Ecto neural progenitor cell (in vitro differentiated cells): ENCODE measurements around the gene KLHL22.
A peak's percentile ranks its signal among the peaks of the same experiment; 100 is the strongest.
"Not testable (repeated sequence)": the region's sequence is repeated elsewhere in the genome, so short reads cannot be mapped to it uniquely, and the experiment has no call there.

Experiments used
- DNase-seq: peaks from one replicate; pipeline ENCODE4 v3.0.0-alpha.2; 2018; ENCODE audit warnings: low spot score

KLHL22 gene

DNA sequence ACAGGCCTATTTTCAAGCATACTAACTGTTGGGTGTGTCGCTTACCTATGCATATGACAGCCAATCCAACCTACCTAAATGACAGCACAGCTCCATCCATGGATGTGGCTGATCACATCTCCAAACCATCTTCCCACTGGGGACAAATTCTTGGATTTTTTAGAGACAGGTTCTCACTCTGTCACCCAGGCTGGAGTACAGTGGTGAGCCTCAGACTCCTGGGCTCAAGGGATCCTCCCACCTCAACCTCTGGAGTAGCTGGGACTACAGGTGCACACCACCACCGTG, 76.0 kb downstream of the KLHL22 start:
- no peak for DNase-seq

DNA sequence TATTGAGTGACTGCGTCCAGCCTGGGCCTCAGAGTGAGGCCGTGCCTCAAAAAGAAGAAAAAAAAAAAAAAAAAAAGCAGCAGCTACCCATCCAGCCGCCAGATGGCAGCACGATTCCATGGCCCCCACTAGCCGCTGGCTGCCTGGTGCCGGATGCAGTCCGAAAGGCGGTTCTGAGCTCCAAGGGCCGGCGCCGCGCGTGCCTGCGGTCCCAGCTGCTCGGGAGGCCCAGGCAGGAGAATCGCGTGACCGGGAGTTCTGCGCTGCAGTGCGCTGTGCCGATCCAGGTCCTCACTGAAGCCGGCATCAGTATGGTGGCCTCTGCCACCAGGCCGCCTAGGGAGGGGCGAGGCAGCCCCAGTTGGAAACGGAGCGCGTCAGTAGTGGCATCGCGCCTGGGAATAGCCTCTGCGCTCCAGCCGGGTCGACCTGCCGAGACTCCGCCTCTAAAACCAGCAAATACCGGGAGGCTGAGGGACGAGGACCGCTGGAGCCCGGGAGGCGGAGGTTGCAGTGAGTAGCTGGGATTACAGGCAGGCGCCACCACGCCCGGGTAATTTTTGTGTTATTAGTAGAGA, 77.3 kb downstream of the KLHL22 start:
- peak; percentile 86 for DNase-seq

DNA sequence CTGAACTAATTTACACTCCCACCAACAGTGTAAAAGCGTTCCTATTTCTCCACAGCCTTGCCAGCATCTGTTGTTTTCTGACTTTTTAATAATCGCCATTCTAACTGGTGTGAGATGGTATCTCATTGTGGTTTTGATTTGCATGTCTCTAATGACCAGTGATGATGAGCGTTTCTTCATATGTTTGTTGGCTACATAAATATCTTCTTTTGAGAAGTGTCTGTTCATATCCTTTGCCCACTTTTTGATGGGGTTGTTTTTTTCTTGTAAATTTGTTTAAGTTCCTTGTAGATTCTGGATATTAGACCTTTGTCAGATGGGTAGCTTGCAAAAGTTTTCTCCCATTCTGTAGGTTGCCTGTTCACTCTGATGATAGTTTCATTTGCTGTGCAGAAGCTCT, 79.9 kb downstream of the KLHL22 start:
- not testable (repeated sequence) for DNase-seq

DNA sequence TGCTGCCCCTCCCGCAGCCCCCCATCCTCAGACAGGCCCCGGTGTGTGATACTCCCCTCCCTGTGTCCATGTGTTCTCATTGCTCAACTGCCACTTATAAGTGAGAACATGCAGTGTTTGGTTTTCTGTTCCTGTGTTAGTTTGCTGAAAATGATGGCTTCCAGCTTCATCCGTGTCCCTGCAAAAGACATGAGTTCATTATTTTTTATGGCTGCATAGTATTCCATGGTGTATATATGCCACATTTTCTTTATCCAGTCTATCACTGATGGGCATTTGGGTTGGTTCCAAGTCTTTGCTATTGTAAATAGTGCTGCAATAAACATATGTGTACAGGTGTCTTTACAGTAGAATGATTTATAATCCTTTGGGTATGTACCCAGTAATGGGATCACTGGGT, 80.4 kb downstream of the KLHL22 start:
- not testable (repeated sequence) for DNase-seq

DNA sequence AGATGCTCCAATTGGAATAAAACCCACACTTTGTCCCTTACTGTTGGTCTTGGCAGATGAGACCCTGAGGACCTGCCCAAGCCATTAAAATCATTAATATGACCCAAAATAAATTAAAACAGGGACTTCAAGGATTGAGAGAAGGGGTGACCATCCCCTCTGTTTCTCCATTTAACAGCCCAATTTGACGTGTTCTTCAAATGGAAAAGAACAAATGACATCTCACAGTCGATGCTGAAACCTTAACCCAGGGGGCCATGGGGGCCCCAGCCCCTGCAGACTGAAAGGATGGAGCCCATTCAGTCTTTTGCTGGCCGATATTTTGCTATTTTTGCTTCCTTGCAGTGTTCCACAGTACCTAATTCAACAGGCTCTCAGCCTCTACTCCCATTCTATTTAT, 81.1 kb downstream of the KLHL22 start:
- no peak for DNase-seq

DNA sequence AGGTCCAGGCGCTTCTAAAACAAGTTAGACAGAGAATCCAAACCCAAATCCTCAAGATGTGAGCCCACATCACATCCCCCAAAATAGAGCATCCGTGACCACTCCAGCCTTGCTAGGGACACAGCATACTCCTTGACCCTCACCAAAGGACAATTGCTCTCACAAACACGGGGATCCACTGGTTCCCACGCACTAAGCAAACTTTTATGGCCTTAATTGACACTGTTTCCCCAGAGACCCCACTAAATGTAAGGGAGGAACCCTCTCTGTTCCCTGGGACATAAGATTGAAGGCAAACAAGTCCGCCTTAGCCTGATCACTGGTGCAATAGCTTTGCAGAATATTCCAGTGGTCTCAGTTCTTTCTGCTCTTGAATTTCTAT, 81.5 kb downstream of the KLHL22 start:
- no peak for DNase-seq

DNA sequence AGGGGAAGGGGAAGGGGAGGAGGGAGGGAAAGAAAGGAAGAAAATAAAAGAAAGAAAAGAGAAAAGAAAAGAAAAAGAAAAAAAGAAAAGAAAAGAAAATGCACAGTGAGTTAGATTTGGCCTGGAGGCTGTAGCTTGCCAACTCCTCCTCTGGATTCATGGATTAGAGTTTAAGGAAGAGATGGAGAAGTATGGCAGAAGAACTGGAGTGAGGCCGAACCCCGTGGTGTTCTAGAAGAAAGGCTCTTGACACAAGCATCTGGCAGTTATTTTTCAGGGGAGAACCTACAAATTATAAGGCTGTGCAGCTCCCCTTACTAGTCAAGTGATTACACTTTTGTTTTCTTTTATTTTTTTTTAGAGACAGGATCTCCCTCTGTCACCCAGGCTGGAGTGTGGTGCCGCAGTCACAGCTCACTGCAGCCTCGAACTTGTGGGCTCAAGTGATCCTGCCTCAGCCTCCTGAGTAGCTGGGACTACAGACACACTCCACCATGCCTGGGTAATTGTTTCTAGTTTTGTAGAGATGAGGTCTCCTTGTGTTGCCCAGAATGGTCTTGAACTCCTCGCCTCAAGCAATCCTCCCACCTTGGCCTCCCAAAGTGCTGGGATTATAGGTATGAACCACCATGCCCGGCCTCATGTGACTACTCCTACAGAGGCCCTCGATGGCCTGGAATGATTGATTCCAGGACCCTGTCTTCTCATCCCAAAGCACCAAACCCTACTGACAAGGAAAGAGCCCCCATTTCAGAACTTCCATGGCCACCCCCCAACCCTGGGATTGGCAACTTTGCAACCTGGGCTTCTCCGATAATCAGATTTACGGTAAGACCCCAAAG, 82.2 kb downstream of the KLHL22 start:
- no peak for DNase-seq

DNA sequence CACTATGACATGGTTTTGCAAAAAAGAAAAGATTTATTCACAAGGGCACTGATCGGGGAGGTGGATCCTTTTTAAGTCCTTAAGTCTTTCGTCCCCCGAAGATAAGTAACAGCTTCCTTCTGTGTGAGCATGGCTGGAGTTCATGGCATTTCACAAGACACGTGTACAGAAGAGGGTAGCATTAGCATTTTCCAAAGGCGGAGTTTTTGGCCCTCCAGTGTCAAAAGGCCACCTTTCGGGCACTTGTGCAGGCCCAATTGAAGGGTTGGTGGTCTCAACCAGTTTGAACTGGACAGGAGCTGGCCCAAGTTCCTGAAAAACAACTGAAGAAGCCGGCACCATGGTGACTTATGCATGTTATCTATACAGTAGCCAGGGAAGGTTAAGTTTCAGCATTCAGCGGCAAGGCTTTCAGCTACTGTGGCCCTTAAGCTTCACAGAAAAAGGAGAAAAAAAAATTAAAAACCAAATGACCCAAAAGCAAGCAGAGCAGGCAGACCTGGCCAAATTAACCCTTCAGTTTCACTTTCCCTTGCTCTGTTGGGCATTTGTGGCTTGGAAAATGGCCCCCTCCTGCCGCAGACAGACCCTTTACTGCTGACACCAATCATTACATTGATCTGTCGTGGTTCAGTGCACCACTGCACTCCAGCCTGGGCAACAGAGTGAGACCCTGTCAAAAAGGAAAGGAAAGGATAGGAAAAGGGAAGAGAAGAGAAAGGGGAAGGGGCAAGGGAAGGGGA, 83.0 kb downstream of the KLHL22 start:
- no peak for DNase-seq

DNA sequence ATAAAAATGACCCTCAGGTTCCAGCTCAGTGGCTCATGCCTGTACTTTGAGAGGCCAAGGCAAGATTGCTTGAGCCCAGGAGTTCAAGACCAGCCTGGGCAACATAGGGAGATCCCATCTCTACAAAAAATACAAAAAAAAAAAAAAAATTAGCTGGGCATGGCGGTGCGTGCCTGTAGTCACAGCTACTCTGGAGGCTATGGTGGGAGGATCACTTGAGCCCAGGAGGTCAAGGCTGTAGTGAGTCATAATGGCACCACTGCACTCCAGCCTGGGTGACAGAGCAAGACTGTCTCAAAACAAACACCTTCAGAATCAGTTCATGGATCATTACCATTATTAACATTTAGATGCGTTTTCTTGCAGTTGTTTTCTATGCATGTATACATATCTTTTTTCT, 86.2 kb downstream of the KLHL22 start:
- DNase-seq, result peak; percentile 11

DNA sequence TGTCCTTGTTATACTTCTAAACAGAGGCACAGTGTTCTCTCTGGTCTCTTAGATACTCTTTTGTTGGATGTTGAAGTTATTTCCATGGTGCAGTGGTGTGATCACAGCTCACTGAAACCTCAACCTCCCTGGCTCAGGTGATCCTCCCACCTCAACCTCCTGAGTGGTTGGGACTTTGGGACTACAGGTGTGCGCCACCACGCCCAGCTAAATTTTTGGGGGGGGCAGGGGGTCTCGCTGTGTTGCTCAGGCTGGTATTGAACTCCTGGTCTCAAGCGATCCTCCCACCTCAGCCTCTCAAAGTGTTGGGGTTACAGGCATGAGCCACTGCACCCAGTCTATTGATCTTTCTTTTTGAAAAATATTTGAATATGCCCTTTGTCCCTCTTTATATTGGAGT, 86.7 kb downstream of the KLHL22 start:
- peak; percentile 16 for DNase-seq

DNA sequence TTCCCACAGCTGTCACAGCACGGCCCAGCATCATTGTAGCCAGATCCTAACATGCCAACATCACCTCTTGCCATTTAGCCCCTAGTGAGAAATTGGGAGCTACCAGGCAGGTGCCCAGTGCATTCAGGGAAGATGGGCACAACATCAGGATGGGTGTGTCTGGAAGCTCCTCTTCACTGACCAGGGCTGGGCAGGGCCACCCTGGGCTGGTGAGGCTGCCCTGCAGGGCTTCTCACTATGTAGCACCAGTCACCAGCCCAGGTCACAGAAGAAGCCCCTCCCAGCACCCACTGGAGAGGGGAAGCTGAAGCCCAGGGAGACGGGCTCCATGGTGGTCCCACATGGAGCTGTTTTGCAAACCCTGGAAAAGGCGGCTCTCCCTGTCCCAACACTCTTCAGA, 87.8 kb downstream of the KLHL22 start:
- DNase-seq, result peak; percentile 25

DNA sequence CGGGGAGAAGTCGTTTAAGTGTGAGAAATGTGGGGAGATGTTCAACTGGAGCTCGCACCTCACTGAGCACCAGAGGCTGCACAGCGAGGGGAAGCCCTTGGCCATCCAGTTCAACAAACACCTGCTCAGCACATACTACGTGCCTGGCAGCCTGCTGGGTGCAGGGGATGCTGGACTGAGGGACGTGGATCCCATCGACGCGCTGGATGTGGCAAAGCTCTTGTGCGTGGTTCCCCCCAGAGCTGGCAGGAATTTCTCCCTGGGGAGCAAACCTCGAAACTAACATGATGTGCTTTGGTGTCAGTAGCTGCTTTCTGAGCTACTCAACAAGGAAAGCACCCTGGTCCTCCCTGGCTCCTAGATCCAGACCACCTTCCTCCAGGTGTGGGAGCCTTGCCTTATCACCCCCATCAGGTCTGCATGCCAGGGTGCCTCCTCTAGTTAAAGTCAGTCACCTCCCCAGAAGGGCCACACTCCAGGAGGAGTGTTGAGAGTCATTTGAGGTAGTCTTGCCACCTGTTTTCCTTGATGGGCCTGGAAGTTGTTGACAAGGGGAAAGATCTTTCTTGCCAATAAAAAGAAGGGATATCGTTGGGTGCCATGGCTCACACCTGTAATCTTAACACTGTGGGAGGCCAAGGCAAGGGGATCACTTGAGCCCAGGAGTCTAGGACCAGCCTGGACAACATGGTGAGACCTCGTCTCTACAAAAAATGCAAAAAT, 88.7 kb downstream of the KLHL22 start:
- DNase-seq, result peak; percentile 32

DNA sequence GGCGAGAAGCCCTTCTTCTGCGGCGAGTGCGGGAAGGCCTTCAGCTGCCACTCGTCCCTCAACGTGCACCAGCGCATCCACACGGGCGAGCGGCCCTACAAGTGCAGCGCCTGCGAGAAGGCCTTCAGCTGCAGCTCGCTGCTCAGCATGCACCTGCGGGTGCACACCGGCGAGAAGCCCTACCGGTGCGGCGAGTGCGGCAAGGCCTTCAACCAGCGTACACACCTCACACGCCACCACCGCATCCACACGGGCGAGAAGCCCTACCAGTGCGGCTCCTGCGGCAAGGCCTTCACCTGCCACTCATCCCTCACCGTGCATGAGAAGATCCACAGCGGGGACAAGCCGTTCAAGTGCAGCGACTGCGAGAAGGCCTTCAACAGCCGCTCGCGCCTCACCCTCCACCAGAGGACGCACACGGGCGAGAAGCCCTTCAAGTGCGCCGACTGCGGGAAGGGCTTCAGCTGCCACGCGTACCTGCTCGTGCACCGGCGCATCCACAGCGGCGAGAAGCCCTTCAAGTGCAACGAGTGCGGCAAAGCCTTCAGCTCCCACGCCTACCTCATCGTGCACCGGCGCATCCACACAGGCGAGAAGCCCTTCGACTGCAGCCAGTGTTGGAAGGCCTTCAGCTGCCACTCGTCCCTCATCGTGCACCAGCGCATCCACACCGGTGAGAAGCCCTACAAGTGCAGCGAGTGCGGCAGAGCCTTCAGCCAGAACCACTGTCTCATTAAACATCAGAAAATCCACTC, 89.5 kb downstream of the KLHL22 start:
- DNase-seq, result peak; percentile 32

DNA sequence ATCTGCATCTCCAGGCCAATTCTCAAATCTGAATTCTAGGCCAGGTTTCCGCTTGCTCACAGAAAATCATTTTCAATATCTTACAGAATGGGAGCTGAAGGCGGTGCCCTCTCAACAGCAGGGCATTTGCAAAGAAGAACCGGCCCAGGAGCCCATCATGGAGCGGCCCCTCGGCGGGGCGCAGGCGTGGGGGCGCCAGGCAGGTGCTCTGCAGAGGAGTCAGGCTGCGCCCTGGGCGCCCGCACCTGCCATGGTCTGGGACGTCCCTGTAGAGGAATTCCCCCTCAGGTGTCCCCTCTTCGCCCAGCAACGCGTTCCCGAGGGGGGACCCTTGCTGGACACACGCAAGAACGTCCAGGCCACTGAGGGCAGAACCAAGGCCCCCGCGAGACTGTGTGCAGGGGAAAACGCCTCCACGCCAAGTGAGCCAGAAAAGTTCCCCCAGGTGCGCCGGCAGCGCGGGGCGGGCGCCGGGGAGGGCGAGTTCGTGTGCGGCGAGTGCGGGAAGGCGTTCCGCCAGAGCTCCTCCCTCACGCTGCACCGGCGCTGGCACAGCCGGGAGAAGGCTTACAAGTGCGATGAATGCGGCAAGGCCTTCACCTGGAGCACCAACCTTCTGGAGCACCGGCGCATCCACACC, 90.2 kb downstream of the KLHL22 start:
- DNase-seq, result peak; percentile 34

DNA sequence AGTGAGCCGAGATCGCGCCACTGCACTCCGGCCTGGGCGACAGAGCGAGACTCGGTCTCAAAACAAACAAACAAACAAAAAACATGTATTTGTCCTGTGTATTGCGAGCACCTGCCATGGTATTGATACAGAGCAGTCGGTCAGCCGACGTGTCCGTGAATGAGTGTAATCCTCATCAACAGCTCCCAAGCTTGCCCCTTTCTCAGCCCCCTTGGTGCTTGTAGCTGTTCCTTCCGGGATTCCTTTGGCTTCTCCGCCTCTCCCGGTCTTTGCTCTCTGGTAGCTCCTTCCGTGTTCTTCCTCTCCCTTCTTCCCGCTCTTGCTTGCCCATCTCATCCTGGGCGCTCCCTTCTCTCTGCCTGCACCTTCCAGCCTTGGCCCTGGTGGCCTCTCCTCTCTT, 90.7 kb downstream of the KLHL22 start:
- no peak for DNase-seq

DNA sequence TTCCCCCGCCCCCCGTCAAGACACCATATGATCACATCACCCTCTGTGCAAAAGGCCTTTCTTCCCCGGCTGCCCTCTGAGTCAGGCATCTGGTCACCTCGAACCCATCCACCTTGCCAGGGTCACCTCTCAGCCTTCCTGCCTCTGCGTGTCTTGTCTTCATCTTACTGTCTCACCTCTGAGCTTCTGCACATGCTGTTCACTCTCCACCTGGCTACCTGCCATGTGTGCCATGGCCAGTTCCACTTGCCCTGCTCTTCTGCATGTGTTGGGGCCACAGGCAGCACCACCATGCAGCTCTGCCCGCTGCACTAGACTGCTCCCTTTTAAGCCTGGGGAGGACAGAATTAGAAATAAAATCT, 91.8 kb downstream of the KLHL22 start:
- peak; percentile 22 for DNase-seq

DNA sequence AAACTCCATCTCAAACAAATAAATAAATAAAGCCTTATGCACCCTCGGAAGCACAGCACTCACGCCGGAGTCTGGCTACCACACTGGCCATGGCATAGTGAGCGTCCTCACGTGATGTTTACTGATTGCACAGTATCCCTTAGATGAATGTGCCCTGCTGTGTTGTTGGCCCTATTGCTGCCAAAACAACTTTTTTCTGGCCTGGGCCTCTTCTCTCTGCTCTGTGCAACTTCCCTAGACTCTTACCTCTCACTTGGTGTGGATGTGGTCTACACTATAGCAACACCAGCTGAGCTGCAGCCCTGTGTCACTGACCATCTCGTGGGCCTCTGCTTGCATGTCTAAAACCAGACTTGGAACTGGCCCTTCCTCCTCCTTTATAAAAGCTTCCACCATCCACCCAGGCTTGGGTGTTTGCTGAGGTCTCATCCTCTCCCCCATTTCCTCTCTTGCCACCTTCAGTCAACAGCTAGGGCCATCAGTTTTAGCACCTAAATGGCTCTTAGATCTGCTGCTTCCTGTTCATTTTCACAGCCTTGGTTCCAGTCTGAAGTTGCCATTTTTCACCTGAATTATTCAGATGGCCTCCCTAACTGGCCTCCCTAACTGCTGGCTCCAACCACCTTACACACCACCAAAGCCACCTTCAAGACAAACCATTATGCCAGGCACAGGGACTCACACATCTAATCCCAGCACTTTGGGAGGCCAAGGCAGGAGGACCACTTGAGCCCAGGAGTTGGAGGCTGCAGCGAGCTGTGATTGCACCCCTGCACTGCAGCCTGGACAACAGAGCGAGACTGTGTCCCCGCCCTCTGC, 92.4 kb downstream of the KLHL22 start:
- DNase-seq, result peak; percentile 21

DNA sequence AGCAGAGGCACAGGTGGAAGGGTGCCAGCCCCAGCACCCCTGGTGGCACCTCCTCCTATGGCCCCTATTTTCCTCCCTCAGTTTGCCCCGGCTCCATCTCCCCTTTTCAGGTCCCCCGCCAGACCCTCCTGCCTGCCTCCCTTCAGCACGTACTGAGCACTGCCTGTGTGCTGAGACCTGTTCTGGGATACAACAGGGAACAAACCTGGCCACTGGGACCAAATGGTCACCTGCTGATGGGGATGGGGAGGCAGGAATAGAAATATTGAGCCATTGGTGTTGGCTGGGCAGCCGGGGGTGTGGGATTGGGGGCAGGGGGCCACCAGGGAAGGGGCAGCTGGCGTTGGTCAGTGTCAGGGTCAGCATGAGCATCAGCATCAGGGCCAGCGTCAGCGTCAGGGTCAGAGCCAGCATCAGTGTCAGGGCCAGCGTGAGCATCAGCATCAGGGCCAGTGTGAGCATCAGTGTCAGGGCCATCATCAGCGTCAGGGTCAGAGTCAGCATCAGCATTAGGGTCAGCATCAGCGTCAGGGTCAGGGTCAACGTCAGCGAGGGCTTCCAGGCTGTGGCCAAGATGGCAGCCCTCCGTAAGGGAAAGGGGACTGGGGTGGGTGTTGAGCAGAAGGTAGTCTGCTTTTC, 94.1 kb downstream of the KLHL22 start:
- peak; percentile 26 for DNase-seq

DNA sequence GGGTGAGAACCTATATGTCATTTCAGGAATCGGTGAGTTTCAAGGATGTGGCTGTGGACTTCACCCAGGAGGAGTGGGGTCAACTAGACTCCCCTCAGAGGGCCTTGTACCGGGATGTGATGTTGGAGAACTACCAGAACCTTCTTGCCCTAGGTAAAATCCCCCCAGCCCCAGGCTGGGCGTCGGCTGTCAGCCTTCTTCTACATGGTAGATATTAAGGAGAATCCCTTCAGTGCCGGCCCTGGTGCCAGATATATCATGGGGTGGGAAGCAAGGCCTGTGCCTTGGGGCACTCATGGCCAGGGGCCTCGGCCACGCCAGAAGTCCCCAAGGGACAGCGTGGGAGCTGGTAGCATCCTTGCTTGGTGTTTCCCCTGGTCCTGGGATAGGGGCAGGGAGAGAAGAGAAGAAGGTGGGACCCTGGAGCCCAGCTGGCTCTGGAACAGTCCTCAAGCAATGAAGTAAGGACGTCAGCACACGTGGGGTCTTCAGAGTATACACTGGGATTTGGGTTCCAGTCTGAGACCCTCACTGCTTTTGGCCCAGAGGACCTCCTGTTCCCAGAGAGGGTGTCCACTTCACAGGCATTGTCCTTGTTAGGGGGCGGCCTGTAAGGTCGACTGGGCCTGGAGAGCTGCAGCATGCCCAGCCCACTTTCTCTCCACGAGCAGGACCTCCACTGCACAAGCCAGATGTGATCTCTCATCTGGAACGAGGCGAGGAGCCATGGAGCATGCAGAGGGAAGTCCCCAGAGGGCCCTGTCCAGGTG, 94.8 kb downstream of the KLHL22 start:
- DNase-seq, result peak; percentile 22
